ENCODE results near the gene PAX2.

DNA sequence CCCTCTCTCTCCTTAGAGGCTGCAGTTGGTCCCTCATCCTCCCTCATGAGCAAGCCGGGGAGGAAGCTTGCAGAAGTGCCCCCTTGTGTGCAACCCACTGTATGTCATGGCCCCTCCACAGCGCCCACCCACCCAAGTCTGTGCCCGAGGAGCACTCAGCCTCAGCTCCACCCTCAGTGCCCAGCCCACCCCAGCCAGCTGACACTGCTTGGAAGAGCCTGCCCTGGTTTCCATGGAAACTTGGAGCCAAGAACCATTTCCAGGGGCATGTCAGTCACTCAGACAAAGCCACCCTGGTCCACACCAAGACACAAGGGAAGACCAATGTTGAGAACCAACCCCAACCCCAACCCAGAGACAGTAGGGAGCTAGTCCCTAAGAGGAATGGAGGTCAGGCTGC lies 79.5 kb downstream of the PAX2 start:
- TF ChIP-seq POLR2A (IDR thresholded peaks at IDR 0.05) (no peak), POLR2AphosphoS5 (IDR thresholded peaks at IDR 0.05) (no peak)
- TF ChIP-seq, protein P1, sequence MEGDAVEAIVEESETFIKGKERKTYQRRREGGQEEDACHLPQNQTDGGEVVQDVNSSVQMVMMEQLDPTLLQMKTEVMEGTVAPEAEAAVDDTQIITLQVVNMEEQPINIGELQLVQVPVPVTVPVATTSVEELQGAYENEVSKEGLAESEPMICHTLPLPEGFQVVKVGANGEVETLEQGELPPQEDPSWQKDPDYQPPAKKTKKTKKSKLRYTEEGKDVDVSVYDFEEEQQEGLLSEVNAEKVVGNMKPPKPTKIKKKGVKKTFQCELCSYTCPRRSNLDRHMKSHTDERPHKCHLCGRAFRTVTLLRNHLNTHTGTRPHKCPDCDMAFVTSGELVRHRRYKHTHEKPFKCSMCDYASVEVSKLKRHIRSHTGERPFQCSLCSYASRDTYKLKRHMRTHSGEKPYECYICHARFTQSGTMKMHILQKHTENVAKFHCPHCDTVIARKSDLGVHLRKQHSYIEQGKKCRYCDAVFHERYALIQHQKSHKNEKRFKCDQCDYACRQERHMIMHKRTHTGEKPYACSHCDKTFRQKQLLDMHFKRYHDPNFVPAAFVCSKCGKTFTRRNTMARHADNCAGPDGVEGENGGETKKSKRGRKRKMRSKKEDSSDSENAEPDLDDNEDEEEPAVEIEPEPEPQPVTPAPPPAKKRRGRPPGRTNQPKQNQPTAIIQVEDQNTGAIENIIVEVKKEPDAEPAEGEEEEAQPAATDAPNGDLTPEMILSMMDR (IDR thresholded peaks at IDR 0.05) = no peak
